ENCODE measurements around the gene NR6A1. TPM values are rescaled to one million over a fixed set of nuclear protein-coding genes. Genes with fewer than 3 reads are reported as not detected.

The NR6A1 gene
- total and polyA plus RNA-seq, 2 of the 13 experiments (the other 11 are each of a cell fraction or from before 2014, with no cell fraction given), result 28.1 to 31.5 TPM

GRCh38 chr9:124511891-124512805, 259.0 kb downstream of the NR6A1 start (continued):
- TF ChIP-seq NKX3-1 (CRISPR knock-in tag; IDR thresholded peaks at IDR 0.05) (0 out of 2 replicates have a peak, but pooled peaks have one; percentile 41), HOXD1 (CRISPR knock-in tag; IDR thresholded peaks at IDR 0.05) (0 out of 2 replicates have a peak, but pooled peaks have one; percentile 52), ZNF496 (CRISPR knock-in tag; IDR thresholded peaks at IDR 0.05; ENCODE audit: insufficient replicate concordance) (no peak), TFDP1 (CRISPR knock-in tag; IDR thresholded peaks at IDR 0.05; ENCODE audit: borderline replicate concordance) (peak; percentile 30; the same call in 1 of the 2 replicates), ZNF235 (CRISPR knock-in tag; IDR thresholded peaks at IDR 0.05; ENCODE audit: borderline replicate concordance) (peak; percentile 39; the same call in 1 of the 2 replicates), ZNF772 (CRISPR knock-in tag; IDR thresholded peaks at IDR 0.05) (0 out of 2 replicates have a peak, but pooled peaks have one; percentile 33), ZNF33A (CRISPR knock-in tag; IDR thresholded peaks at IDR 0.05; ENCODE audit: borderline replicate concordance) (no peak), DNMT1 (CRISPR knock-in tag; IDR thresholded peaks at IDR 0.05) (no peak), KAT7 (CRISPR knock-in tag; IDR thresholded peaks at IDR 0.05; ENCODE audit: borderline replicate concordance) (no peak; the same call in 1 of the 2 replicates), RCOR2 (CRISPR knock-in tag; IDR thresholded peaks at IDR 0.05) (peak; percentile 68; the same call in 1 of the 2 replicates), MXD4 (CRISPR knock-in tag; IDR thresholded peaks at IDR 0.05) (no peak; the same call in 1 of the 2 replicates), KMT2A (CRISPR knock-in tag; IDR thresholded peaks at IDR 0.05) (no peak), SRY (CRISPR knock-in tag; IDR thresholded peaks at IDR 0.05) (peak; percentile 41; the same call in 1 of the 2 replicates), NFKBIZ (CRISPR knock-in tag; IDR thresholded peaks at IDR 0.05) (no peak; the same call in 1 of the 2 replicates), FOXM1 (CRISPR knock-in tag; IDR thresholded peaks at IDR 0.05) (no peak), HDAC6 (IDR thresholded peaks at IDR 0.05; ENCODE audit: low read depth, low read length) (no peak), MAFG (CRISPR knock-in tag; IDR thresholded peaks at IDR 0.05) (no peak)
- TF ChIP-seq, protein P1, sequence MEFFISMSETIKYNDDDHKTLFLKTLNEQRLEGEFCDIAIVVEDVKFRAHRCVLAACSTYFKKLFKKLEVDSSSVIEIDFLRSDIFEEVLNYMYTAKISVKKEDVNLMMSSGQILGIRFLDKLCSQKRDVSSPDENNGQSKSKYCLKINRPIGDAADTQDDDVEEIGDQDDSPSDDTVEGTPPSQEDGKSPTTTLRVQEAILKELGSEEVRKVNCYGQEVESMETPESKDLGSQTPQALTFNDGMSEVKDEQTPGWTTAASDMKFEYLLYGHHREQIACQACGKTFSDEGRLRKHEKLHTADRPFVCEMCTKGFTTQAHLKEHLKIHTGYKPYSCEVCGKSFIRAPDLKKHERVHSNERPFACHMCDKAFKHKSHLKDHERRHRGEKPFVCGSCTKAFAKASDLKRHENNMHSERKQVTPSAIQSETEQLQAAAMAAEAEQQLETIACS (CRISPR knock-in tag; IDR thresholded peaks at IDR 0.05), result no peak
- TF ChIP-seq, protein P2, sequence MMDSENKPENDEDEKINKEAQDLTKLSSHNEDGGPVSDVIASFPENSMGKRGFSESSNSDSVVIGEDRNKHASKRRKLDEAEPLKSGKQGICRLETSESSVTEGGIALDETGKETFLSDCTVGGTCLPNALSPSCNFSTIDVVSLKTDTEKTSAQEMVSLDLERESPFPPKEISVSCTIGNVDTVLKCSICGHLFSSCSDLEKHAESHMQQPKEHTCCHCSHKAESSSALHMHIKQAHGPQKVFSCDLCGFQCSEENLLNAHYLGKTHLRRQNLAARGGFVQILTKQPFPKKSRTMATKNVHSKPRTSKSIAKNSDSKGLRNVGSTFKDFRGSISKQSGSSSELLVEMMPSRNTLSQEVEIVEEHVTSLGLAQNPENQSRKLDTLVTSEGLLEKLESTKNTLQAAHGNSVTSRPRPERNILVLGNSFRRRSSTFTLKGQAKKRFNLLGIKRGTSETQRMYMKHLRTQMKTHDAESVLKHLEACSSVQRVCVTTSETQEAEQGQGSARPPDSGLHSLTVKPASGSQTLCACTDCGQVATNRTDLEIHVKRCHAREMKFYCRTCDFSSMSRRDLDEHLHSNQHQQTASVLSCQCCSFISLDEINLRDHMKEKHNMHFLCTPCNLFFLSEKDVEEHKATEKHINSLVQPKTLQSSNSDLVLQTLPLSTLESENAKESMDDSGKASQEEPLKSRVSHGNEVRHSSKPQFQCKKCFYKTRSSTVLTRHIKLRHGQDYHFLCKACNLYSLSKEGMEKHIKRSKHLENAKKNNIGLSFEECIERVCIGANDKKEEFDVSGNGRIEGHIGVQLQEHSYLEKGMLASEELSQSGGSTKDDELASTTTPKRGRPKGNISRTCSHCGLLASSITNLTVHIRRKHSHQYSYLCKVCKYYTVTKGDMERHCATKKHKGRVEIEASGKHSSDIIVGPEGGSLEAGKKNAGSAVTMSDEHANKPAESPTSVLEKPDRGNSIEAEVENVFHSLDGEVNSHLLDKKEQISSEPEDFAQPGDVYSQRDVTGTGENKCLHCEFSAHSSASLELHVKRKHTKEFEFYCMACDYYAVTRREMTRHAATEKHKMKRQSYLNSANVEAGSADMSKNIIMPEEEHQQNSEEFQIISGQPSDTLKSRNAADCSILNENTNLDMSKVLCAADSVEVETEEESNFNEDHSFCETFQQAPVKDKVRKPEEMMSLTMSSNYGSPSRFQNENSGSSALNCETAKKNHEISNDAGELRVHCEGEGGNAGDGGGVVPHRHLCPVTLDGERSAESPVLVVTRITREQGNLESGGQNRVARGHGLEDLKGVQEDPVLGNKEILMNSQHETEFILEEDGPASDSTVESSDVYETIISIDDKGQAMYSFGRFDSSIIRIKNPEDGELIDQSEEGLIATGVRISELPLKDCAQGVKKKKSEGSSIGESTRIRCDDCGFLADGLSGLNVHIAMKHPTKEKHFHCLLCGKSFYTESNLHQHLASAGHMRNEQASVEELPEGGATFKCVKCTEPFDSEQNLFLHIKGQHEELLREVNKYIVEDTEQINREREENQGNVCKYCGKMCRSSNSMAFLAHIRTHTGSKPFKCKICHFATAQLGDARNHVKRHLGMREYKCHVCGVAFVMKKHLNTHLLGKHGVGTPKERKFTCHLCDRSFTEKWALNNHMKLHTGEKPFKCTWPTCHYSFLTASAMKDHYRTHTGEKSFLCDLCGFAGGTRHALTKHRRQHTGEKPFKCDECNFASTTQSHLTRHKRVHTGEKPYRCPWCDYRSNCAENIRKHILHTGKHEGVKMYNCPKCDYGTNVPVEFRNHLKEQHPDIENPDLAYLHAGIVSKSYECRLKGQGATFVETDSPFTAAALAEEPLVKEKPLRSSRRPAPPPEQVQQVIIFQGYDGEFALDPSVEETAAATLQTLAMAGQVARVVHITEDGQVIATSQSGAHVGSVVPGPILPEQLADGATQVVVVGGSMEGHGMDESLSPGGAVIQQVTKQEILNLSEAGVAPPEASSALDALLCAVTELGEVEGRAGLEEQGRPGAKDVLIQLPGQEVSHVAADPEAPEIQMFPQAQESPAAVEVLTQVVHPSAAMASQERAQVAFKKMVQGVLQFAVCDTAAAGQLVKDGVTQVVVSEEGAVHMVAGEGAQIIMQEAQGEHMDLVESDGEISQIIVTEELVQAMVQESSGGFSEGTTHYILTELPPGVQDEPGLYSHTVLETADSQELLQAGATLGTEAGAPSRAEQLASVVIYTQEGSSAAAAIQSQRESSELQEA (CRISPR knock-in tag; IDR thresholded peaks at IDR 0.05; ENCODE audit: not compliant biosample characterization), result no peak
